GM12875 (cell line): ENCODE measurements around the gene CACNA1E.
A peak's percentile ranks its signal among the peaks of the same experiment; 100 is the strongest.

Experiments
- H3K4me3 ChIP-seq: one replicate; pipeline ENCODE4 v1.5.1; 2011; ENCODE audit warnings: low read depth, low read length, control low read depth
- TF ChIP-seq, protein P1 (sequence below): IDR thresholded peaks from 2 replicates; pipeline ENCODE4 v1.5.1; 2011; ENCODE audit warnings: low read depth, mild to moderate bottlenecking, control low read depth, inconsistent platforms, low read length, moderate library complexity, borderline replicate concordance; ENCODE audit not compliant: insufficient read depth

CACNA1E gene

GRCh38 chr1:181493166-181493565 lies 9.8 kb downstream of the CACNA1E start:
- TF ChIP-seq, protein P1, sequence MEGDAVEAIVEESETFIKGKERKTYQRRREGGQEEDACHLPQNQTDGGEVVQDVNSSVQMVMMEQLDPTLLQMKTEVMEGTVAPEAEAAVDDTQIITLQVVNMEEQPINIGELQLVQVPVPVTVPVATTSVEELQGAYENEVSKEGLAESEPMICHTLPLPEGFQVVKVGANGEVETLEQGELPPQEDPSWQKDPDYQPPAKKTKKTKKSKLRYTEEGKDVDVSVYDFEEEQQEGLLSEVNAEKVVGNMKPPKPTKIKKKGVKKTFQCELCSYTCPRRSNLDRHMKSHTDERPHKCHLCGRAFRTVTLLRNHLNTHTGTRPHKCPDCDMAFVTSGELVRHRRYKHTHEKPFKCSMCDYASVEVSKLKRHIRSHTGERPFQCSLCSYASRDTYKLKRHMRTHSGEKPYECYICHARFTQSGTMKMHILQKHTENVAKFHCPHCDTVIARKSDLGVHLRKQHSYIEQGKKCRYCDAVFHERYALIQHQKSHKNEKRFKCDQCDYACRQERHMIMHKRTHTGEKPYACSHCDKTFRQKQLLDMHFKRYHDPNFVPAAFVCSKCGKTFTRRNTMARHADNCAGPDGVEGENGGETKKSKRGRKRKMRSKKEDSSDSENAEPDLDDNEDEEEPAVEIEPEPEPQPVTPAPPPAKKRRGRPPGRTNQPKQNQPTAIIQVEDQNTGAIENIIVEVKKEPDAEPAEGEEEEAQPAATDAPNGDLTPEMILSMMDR = no peak
- H3K4me3 ChIP-seq = no peak overlapping the region

GRCh38 chr1:181493885-181494284 lies 10.6 kb downstream of the CACNA1E start:
- H3K4me3 ChIP-seq = no peak overlapping the region
- TF ChIP-seq, protein P1 = no peak

DNA sequence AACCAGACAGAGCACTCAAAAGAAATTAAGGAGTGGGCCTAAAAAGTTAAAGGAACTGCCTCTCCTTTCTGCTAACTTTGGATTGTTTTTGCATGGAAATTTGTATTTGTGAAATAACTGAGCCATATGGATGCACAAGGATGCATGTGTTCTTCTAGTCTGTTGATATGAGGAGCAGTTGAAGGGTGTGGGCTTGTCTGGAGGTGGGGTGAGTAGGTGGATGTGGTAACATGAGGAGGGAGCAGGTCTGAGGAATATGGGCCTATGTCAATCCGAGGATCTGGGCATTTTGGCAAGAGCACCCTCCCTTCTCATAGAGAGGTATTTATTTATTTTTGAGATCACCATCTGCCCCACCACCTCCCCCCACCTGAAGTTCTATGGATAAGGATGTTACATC lies 13.4 kb downstream of the CACNA1E start:
- no peak overlapping the region for H3K4me3 ChIP-seq
- TF ChIP-seq, protein P1 = no peak

DNA sequence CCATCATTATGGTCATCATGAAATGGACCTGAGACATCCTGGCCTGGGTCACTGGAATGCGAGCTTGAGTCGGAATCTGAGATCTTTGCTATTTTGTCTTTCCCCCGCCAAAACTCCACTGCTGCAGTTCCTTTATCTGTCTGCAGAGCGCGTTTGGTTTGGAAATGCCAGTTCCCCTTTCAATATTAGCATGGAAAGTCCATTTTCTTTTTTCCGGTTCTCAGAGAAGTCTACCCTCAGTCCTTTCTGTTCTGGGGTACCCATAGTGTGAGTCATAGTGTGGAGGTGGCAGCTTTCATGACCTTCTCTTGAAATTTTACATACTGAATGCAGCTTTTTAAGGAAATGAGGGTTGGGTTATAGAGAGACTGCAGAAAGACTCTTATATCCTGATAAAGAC lies 14.6 kb downstream of the CACNA1E start:
- no peak overlapping the region for H3K4me3 ChIP-seq
- TF ChIP-seq, protein P1 = peak; percentile 50

GRCh38 chr1:181499825-181500224 lies 16.5 kb downstream of the CACNA1E start:
- no peak overlapping the region for H3K4me3 ChIP-seq
- TF ChIP-seq, protein P1 = no peak

DNA sequence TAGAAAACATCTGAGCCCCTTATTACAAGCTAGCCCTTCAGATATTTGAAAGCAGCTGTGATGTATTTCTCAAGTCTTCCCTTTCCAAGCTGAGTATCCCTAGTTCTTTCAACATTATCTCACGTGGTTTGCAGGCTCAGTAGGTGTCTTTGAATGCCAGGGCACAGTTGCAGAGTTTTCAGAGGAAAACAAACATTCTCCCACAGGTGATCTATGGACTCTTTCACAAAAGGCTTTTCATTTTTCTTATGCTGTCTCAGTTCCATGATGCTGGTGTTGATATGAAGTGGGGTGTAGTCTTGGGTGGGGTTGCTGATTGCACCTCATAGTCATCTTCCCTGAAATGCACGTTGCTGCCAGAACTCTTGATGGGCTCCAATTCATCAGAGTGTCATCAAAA lies 17.3 kb downstream of the CACNA1E start:
- no peak overlapping the region for H3K4me3 ChIP-seq
- TF ChIP-seq, protein P1 = no peak

DNA sequence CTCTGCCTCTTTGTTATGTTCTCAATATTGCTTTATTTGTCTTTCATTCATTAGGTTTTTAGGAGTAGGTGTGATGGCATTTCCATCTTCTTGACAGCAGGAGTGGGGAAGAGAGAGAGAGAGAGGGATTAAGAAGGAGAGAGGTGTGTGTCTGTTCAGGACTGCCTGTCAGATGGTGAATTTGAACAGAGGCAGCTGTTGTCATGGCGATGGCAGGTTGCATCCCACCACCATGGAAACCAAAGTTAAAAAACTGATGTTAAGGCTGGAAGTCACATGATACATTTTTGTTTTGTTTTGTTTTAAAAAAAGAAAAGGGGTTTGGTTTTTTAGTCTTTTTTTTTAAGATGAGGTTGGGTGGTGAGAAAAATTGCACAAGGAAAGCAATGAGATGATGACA lies 18.3 kb downstream of the CACNA1E start:
- TF ChIP-seq, protein P1 = no peak
- no peak overlapping the region for H3K4me3 ChIP-seq
